ENCODE measurements around the gene RPL18A. TPM values are rescaled to one million over a fixed set of nuclear protein-coding genes. Genes with fewer than 3 reads are reported as not detected.

Gene RPL18A
- 2,256 and 2,269 TPM in 2 replicates for total RNA-seq

DNA sequence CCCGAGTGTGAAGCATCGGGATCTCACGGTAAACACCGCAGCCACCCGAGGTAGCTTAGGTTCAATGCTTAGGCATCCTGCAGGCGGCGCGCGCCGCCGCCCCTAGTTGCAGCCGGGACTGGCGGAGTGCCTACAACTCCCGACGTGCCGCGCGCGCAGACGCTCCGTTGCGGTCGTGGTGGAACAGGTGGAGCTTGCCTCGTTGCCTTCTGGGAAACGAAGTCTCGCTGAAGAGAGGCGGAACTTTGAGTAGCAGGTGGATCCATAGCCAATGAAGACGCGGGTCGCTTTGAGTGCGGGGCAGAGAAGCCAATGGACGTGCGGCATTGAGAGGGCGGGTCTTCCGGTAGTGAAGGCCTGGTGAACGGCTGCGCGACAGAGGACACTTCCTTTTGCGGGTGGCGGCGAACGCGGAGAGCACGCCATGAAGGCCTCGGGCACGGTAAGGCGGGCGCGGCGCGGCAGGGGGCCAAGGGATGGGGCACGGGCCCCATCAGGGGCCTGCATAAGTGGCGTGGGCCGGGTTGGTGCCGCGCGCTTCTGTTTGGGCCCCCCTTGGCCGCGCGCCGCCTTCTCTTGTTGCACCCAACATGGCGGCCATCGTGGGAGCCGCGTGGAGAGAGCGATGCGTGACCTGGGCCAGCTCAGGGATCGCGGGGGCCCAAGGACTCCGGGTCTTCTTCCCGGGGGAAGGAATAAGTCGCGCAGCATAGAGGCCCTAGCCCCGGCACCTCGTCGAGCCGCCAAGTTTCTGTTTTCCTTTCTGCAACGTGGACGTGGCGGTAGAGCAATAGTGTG is at the start of gene RPL18A:
TSS of gene RPL18A (plus strand) at position 378 of the 798 bp plus-strand sequence. CDS start at position 425, 47 bp downstream.
- intact Hi-C loops (cut with micrococcal nuclease), result loop anchor here (1.0 to 5.0 kb wide), 5 partner anchors 11 to 347 kb away; partner anchors contain the start of gene PGLS

- intact Hi-C loops (cut with micrococcal nuclease), result no loop called here
These were observed 48.6 kb upstream of the RPL18A start for GRCh38 chr19:17811103-17811502.

- intact Hi-C loops (cut with micrococcal nuclease), result no loop called here
These were observed 48.0 kb upstream of the RPL18A start for GRCh38 chr19:17811681-17812080.

- intact Hi-C loops (cut with micrococcal nuclease), result no loop called here
These were observed 47.6 kb upstream of the RPL18A start for GRCh38 chr19:17812099-17812498.

DNA sequence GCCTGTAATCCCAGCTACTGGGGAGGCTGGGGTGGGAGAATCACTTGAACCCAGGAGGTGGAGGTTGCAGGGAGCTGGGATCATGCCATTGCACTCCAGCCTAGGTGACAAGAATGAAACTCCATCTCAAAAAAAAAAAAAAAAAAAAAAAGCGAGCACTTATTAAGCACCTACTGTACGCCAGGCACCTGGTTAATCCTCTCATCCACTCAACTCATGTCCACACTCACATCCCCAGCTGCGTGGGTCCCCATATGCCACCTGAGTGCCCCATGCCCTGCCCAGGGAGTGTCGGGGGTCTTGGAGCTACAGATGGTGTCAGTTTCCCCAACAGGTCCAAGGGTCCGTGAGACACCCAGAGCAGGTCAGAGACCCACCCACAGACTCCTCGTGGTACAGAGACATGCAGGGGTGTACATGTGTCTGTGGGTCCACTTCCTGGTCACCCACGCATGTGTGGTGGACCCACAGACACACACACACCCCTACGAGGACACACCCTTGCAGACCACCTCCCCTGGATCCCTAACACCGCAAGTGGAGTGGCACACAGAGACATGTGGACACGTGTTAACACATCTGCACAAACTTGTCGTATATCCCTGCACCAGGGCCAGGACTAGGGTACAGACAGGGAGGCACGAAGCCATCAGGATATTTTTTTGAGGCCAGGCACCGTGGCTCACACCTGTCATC is 41.9 kb upstream of the RPL18A start:
- intact Hi-C loops (cut with micrococcal nuclease), result no loop called here

DNA sequence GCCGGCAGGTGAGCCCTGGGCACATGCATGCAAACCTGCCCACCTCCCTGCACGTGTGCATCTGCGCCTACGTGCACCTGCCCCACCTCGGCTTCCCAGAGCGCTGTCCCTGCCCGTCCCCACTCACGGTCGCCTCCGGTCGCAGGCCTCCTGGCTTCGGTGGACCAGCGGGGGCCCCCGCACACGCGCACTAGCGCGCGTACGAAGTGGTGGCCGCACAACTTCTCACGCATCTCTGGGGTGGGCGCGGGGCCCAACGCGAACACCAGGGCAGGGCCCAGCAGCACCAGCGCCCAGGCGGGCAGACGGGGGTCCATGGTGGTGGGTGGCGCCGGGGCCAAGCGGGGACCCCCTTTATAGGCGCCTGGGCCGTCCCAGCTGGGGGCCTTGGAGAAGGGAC is 38.5 kb upstream of the RPL18A start, which contains the start of gene INSL3:
TSS of gene INSL3 (minus strand) at position 330 of the 400 bp plus-strand sequence. CDS start at position 317, 13 bp downstream.
- intact Hi-C loops (cut with micrococcal nuclease), result no loop called here

DNA sequence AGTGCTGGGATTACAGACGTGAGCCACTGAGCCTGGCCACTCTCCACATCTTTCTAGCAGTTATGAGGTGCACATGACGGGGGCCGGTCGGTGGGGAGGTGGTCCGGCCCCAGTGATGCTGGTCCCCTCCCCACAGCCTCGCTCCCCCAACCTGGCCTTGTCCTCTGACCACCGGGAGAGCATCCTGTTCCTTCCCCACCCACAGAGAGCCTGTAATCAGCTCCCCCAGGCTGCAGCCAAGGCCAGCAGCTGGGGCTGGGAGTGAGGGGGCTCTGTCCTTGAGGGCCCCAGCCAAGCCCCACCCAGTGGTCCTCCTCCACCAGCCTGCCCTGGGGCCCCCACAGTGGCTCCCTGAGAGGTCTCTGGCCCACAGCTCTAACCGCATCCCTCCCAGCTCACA is 35.4 kb upstream of the RPL18A start:
- intact Hi-C loops (cut with micrococcal nuclease), result no loop called here

GRCh38 chr19:17826508-17827056 is 33.1 kb upstream of the RPL18A start:
- intact Hi-C loops (cut with micrococcal nuclease), result no loop called here

DNA sequence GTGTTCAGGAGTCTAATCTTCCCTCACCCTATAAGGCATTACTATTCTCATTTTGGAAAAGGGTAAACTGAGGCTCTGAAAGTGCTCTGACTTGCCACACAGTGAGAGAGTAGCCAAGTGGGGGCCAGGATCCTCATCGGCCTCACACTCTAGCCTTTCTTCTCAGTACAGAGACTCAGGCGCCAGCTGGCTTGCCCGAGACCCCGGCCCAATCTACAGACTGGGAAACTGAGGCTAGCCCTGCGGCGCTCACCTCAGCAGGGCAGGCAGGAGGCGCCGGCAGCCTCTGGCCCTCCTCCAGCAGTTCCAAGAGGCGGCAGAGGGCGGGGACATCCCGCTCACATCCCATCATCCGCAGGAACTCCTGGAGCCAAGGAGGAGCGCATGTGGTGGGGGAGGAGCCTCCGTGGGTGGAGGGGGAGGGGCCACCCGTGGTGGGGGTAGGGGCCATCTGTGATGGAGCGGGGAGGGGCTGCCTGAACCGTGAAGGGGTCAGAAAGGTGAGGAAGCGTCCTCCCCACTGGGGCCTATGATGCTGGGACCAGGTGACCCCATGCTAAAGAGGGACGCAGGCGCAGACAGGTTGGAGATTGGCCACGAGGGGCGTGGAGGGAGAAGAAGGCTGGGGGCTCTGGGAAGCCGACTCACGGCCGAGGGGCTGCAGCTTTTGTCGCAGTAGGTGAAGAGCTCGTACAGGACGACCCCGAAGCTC is 29.7 kb upstream of the RPL18A start:
- intact Hi-C loops (cut with micrococcal nuclease), result no loop called here

GRCh38 chr19:17830567-17831418 is 28.9 kb upstream of the RPL18A start:
- intact Hi-C loops (cut with micrococcal nuclease), result no loop called here

DNA sequence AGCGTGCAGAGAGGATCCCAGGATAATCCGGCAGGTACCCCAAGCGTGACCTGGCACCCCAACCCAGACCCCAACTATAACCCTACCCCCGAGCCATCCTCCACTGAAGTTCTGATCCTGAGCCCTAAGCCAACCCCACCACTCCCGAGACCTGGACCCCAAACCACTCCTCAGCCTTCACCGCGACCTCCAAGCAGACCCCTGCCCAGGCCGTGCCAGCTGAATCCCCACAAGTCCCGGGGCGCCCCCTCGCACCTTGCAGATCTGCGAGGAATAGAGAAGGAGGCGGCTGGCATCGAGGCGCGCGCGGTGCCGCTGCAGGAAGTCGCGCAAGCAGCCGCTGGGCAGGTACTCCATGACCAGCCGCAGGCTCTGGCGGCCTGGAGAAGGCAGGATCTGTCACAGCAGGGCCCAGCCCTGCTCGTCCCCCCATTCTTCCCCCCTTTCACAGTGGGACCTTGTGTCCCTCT is 28.3 kb upstream of the RPL18A start:
- intact Hi-C loops (cut with micrococcal nuclease), result no loop called here

DNA sequence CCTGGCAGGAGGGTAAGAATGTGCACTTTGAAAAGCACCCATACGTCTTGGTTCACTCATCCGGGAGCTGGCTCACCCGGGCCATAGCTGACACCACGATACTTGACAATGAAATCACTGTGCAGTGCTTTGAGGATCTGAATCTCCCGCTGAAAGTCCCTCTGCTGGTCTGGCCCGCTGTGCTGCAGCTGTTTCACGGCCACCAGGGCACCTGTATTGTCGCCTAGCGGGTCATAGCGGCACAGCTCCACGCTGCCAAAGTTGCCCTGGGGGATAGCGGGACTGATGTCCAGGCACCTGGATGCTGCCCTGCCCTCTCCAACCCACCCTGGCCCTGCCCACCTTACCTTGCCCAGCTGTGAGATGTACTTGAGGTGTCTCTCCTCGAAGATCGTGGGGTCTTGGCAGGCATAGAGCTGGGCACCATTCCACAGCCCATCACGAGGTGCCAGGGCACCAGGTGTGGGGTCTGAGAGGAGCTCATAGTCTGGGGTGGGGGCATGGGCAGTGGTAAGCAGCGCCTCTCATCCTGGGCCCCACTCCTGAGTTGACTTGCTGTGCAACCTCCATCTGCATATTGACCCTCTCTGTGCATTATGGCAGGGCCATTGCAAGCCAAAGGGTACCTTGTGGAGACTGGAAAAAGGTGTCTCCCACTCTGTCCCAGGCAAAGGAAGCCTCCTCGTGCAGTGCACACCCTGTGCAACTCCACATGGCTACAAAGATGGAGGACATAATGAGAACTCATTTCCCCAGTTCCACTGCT is 27.1 kb upstream of the RPL18A start:
- intact Hi-C loops (cut with micrococcal nuclease), result no loop called here

DNA sequence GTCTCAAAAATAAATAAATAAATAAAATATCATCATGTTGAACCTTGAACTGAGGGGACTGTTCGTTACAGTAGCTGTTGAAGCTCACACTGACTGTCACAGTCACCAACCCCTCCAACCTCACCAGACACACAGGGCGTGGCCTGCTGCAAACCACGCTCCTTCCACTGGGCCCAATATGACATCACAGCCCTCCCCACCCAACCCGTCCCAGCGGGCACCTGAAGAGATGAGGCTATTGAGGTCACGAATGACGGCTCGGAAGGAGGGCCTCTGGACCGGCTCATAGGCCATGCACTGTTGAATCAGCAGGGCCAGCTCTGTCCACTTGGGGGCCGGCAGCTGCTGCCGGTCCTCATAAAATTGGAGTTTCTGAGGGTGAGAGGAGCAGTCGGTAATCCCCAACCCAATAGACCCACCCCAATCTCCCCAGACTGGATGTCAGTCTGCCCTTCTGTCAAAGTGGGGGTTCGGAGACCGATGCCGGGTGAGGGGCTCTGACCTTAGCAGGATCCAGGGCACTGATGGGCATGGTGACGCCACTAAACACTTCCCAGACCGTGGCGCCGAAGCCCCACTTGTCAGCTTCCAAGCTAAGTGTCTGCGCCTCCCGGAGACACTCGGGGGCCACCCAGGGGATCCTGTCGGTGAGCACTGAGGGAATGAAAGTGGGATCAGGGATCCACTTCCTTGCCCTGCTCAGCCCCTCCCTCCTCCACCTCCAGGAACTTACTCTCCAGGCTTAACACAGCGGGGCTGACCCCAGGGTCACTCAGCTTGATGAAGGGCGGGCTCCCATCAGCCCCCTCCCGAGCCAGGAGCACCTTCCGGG is 25.1 kb upstream of the RPL18A start:
- intact Hi-C loops (cut with micrococcal nuclease), result no loop called here

- intact Hi-C loops (cut with micrococcal nuclease), result no loop called here
These were observed 24.3 kb upstream of the RPL18A start for GRCh38 chr19:17835182-17836006.

- intact Hi-C loops (cut with micrococcal nuclease), result no loop called here
These were observed 23.2 kb upstream of the RPL18A start for GRCh38 chr19:17836530-17836929.

DNA sequence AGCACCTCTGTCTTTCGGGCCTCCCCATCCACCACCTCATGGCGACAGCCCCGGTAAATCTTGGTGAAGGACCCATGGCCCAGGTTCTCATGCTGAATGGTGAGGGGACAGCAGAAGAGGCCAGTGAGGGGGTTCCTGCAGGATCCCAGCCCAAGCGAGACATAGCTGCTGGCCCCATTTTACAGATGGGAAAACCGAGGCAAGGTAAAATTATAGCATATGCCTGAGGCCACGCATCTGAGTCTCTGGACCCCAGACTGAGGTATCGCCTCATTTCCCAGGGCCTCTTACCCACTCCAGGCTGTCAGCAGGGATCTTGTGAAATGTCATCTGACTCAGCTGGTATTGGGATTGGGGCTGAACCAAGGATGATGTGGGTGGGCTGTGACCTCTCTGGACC is 21.7 kb upstream of the RPL18A start:
- intact Hi-C loops (cut with micrococcal nuclease), result no loop called here

DNA sequence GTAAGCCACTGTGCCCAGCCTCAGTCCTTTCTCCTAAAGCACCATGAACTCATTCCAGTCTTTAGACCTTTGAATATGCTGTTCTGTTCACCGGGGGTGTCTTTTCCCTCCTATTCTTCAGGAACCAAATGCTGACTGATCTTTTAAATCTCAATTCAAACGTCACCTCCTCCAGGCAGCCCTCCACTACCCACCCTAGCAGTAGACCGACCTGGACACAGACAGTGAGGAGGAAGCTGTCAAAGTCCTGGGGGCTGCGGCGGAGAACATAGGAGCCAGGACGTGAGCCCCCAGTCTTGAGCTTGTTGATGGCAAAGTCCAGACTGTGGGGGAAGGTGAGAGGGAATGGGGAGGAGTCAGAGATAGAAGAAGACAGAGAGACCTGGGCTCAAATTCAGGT is 19.7 kb upstream of the RPL18A start:
- intact Hi-C loops (cut with micrococcal nuclease), result no loop called here

DNA sequence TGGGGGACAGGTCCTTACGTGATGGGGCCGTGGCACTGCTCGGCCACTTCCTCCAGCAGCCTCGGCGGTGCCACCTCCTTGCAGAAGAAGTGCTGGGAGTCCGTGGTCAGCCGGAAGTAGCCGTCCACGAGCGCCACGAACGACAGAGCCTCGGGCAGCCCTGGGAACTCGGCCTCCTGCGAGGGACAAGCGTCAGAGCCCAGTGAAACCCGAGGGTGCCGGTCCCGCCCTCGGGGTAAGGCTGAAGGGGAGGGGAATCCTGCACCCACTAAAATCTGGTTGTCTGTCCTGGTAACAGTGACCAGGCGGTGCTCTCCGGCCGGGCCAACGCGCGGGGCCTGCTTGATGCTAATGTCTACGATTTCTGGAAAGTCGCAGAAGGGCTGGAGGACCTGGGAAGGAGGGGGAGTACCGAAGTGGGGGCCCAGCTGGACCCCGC is 18.3 kb upstream of the RPL18A start:
- intact Hi-C loops (cut with micrococcal nuclease), result no loop called here

Measured in T-helper 2 cell treated with Interferon-gamma antibody and Interleukin-4, amounts not matched to agents 100 ng/mL and 5 ng/mL, for 36 hours (primary cell).